ENCODE measurements around the gene CNN2. TPM values are rescaled to one million over a fixed set of nuclear protein-coding genes. Genes with fewer than 3 reads are reported as not detected.

CNN2 gene
- total RNA-seq, 2 experiments from 2014 or later, result 295 to 296 TPM

DNA sequence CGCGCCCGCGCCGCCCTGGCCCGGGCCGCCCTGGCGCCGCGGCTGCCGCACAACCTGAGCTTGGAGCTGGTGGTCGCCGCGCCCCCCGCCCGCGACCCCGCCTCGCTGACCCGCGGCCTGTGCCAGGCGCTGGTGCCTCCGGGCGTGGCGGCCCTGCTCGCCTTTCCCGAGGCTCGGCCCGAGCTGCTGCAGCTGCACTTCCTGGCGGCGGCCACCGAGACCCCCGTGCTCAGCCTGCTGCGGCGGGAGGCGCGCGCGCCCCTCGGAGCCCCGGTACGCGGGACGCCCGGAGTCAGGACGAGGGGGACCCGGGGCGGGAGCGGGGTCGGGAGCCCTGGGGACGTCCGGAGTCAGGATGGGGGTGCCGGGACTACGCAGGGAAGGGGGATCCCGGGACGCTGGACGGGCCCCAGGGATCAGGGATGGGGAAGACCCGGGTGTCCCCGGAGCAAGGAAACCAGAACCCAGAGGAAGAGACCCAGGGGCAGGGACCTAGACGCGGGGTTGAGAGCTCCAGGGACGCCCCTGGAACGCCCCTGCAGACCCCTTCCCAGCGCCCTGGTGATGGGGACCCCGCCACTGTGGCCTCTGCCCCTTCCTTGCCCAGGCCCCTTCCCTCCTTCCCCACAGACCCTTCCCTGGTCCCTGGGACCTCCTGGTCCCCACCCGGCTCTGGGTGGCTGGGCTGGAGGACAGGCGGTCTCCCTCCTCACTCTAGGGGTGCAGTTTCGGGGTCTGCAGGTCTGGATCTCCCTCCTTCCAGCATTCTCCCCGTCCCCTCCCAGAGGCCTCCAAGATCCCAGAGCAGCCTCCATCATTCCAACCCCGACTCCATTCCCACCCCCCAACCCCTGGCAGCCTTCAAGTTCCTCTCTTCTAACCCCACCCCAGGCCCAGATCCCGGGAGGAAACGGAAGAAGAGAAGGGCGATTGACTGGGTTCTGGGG lies 25.5 kb upstream of the CNN2 start:
- Mint-ChIP-seq H3K36me3 (no peaks in the 10 kb centered on the region), H3K27me3 (peaks cover 39% of the 10 kb centered on the region), H3K9me3 (ENCODE audit: low read depth) (no peaks in the 10 kb centered on the region), H3K4me1 (peaks cover 11% of the 10 kb centered on the region), H3K4me3 (no peak overlapping the region), H3K27ac (no peak overlapping the region)
- CTCF ChIA-PET, result interaction anchor here (0.6 to 1.3 kb wide), 9 partner anchors 37 to 409 kb away, joined by 3 to 4 read pairs (median 3); partner anchors contain the start of genes MED16 and RNU6-9
- ATAC-seq, result no peak
- DNase-seq, result no peak

DNA sequence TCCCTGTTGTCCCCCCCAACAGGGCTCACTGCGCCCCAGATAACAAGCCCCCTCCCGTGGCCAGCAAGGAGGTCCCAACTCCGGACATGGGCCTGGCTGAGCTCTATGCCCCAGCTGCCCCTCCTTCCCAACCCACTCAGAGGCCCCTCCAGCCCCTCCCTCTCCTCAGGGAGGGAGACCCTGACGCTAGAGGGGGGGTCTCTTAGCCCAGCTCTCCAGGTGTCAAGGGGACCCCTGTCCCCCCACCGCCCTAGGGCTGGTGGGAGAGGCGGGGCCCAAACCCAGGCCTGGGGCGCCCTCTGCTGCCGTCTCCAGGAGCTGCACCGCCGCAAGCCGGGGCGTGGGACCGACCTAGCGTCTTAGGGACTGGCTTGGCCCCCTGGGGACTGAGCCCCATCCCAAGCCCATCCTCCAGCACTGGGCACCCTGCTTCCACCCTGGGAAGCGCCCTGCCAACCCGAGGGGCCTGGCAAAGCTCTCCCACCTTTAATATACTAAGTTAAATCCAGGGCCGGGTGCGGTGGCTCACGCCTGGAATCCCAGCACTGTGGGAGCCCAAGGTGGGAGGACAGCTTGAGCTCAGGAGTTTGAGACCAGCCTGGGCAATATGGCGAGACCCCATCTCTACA lies 24.8 kb upstream of the CNN2 start:
- no peaks in the 10 kb centered on the region for H3K36me3 Mint-ChIP-seq
- H3K9me3 Mint-ChIP-seq (ENCODE audit: low read depth), result no peaks in the 10 kb centered on the region
- ATAC-seq (peak; percentile 77), DNase-seq (peak; percentile 74)
- H3K27me3 Mint-ChIP-seq, result peaks cover 34% of the 10 kb centered on the region
- H3K4me1 Mint-ChIP-seq, result peaks cover 3% of the 10 kb centered on the region
- CTCF ChIA-PET, result interaction anchor here (0.6 to 1.3 kb wide), 9 partner anchors 37 to 408 kb away, joined by 3 to 4 read pairs (median 3); partner anchors contain the start of genes MED16 and RNU6-9
- no peak overlapping the region for H3K4me3 Mint-ChIP-seq
- H3K27ac Mint-ChIP-seq, result no peak overlapping the region

DNA sequence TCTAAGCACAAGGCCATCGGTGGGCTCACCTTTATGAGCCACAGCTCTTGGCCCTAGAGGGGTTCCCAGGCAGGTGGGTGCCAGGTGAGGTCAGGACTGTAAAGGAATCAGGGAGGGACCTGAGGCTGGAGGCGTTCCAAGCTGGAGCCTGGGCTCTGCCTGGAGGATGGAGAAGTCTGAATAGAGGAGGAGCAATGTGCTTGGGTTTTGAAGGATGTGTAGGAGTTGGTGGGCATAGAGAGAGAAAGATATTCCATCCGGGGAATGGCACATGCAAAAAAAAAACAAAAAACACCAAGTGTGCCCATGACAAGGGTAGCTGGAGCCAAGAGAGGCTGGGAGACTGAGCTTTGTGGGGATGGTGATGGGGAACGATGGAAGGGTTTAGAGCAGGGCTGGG lies 23.8 kb upstream of the CNN2 start:
- no peak overlapping the region for H3K4me3 Mint-ChIP-seq
- ATAC-seq (no peak), DNase-seq (no peak)
- H3K9me3 Mint-ChIP-seq (ENCODE audit: low read depth), result no peaks in the 10 kb centered on the region
- no peaks in the 10 kb centered on the region for H3K36me3 Mint-ChIP-seq
- H3K4me1 Mint-ChIP-seq, result peaks cover under 1% of the 10 kb centered on the region
- CTCF ChIA-PET, result interaction anchor here (0.7 kb wide), 1 partner anchor 232 kb away, joined by 5 read pairs; no protein-coding TSS in a partner anchor
- H3K27me3 Mint-ChIP-seq, result peaks cover 28% of the 10 kb centered on the region
- H3K27ac Mint-ChIP-seq, result no peak overlapping the region

DNA sequence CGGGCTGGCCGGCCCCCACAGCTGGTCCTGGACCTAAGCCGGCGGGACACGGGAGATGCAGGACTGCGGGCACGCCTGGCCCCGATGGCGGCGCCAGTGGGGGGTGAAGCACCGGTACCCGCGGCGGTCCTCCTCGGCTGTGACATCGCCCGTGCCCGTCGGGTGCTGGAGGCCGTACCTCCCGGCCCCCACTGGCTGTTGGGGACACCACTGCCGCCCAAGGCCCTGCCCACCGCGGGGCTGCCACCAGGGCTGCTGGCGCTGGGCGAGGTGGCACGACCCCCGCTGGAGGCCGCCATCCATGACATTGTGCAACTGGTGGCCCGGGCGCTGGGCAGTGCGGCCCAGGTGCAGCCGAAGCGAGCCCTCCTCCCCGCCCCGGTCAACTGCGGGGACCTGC lies 23.1 kb upstream of the CNN2 start:
- Mint-ChIP-seq H3K27ac (no peak overlapping the region), H3K9me3 (ENCODE audit: low read depth) (no peaks in the 10 kb centered on the region), H3K36me3 (no peaks in the 10 kb centered on the region), H3K4me3 (no peak overlapping the region), H3K27me3 (peaks cover 21% of the 10 kb centered on the region), H3K4me1 (no peaks in the 10 kb centered on the region)
- ATAC-seq, result no peak
- CTCF ChIA-PET, result interaction anchor here (0.5 to 1.1 kb wide), 3 partner anchors 16 to 428 kb away, joined by 3 to 4 read pairs (median 4); partner anchors contain the start of gene WDR18
- DNase-seq, result no peak

DNA sequence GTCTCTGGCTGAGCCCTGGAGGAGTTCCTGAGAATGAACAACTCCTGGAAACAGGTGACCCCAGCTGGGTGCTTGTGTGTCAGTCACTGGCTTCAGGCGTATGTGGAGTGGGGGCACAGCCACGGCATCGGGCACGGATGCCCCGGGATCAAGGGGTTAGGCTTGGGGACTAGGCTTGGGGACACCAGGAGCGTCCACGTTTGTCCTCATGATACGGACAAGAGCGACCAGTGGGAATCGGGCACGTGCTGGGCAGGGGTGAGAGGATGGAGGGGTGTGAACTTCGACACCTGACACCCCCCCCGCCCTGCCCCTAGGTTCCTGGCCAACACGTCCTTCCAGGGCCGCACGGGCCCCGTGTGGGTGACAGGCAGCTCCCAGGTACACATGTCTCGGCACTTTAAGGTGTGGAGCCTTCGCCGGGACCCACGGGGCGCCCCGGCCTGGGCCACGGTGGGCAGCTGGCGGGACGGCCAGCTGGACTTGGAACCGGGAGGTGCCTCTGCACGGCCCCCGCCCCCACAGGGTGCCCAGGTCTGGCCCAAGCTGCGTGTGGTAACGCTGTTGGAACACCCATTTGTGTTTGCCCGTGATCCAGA lies 22.1 kb upstream of the CNN2 start:
- no peak for DNase-seq
- Mint-ChIP-seq H3K27me3 (peaks cover 13% of the 10 kb centered on the region), H3K9me3 (ENCODE audit: low read depth) (no peaks in the 10 kb centered on the region), H3K4me3 (no peak overlapping the region), H3K36me3 (no peaks in the 10 kb centered on the region), H3K27ac (no peak overlapping the region), H3K4me1 (no peaks in the 10 kb centered on the region)
- CTCF ChIA-PET, result interaction anchor here (0.8 to 1.4 kb wide), 3 partner anchors 17 to 28 kb away, joined by 4 read pairs; partner anchors contain the start of gene WDR18
- ATAC-seq, result no peak

DNA sequence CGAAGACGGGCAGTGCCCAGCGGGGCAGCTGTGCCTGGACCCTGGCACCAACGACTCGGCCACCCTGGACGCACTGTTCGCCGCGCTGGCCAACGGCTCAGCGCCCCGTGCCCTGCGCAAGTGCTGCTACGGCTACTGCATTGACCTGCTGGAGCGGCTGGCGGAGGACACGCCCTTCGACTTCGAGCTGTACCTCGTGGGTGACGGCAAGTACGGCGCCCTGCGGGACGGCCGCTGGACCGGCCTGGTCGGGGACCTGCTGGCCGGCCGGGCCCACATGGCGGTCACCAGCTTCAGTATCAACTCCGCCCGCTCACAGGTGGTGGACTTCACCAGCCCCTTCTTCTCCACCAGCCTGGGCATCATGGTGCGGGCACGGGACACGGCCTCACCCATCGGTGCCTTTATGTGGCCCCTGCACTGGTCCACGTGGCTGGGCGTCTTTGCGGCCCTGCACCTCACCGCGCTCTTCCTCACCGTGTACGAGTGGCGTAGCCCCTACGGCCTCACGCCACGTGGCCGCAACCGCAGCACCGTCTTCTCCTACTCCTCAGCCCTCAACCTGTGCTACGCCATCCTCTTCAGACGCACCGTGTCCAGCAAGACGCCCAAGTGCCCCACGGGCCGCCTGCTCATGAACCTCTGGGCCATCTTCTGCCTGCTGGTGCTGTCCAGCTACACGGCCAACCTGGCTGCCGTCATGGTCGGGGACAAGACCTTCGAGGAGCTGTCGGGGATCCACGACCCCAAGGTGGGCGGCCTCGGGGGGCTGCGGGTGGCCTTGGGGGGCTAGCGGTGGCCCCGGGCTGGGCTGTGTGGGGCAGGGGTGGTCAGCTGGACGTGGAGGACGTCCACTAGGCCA lies 21.4 kb upstream of the CNN2 start:
- Mint-ChIP-seq H3K4me1 (no peaks in the 10 kb centered on the region), H3K9me3 (ENCODE audit: low read depth) (no peaks in the 10 kb centered on the region), H3K27ac (no peak overlapping the region), H3K36me3 (peaks cover 1% of the 10 kb centered on the region), H3K4me3 (no peak overlapping the region), H3K27me3 (peaks cover 7% of the 10 kb centered on the region)
- no peak for DNase-seq
- ATAC-seq, result no peak
- CTCF ChIA-PET, result interaction anchor here (0.6 to 2.3 kb wide), 3 partner anchors 8 to 83 kb away, joined by 3 to 5 read pairs (median 4); no protein-coding TSS in a partner anchor

DNA sequence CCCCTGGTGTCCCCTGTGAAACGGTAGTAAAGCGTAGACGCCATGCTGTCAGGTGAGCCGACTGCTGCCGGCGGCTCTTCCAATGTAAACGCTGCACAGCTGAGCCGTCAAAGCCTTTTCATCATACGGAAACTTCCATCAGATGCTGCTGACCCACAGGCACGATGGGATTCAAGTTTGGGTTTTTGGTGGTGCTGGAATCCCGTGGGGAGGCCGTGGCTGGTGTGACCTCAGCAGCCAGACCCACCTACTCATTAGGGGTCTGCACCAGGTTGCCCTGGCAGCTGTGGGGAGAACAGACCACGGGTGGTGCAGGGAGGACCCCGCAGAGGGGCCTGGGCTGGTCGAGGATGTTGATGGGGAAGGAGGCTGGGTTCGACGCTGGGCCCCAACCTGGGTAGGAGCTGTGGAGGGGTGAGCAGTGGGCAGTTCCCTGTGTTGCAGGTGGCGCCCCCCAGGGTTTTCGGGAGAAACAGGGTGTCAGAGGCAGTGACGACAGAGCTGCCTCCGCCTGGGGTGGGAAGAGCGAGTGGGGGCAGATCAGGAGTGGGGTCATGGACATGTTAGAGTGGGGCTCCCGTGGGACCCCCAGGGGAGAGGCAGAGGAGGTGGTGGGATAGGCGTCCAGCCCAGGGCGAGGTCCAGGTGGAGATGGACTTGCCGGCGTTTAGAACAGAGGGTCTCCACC lies 19.6 kb upstream of the CNN2 start:
- no peak for DNase-seq
- no peaks in the 10 kb centered on the region for H3K9me3 Mint-ChIP-seq (ENCODE audit: low read depth)
- CTCF ChIA-PET, result interaction anchor here (1.0 to 2.3 kb wide), 3 partner anchors 10 to 23 kb away, joined by 3 to 5 read pairs (median 4); partner anchors contain the start of gene WDR18
- H3K4me1 Mint-ChIP-seq, result no peaks in the 10 kb centered on the region
- no peak overlapping the region for H3K27ac Mint-ChIP-seq
- H3K4me3 Mint-ChIP-seq, result no peak overlapping the region
- no peak for ATAC-seq
- H3K36me3 Mint-ChIP-seq, result peaks cover 3% of the 10 kb centered on the region
- H3K27me3 Mint-ChIP-seq, result peaks cover 3% of the 10 kb centered on the region

DNA sequence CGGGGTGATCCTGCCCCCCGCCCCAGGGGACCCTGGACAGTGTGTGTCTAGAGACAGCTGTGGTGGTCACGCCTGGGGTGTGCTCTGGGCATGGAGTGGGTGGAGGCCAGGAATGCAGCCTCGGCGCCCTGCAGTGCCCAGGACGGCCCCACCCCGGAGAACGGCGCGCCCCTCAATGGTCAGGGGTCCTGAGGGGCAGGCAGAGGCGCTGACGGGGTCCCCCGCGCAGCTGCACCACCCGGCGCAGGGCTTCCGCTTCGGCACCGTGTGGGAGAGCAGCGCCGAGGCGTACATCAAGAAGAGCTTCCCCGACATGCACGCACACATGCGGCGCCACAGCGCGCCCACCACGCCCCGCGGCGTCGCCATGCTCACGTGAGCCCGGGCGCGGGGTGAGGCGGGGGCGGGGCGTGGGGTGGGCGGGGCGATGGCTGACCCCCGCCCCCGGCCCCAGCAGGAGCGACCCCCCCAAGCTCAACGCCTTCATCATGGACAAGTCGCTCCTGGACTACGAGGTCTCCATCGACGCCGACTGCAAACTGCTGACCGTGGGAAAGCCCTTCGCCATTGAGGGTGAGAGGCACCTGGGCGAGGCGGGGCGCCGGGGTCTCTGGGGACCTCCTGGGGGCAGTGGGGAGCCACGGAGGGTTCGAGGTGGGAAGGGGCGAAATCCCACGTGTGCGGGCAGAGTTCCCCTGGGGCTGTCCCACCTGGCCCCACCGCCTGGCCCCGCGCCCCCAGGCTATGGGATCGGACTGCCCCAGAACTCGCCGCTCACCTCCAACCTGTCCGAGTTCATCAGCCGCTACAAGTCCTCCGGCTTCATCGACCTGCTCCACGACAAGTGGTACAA lies 18.8 kb upstream of the CNN2 start:
- Mint-ChIP-seq H3K36me3 (peaks cover 4% of the 10 kb centered on the region), H3K4me1 (no peaks in the 10 kb centered on the region), H3K27ac (no peak overlapping the region), H3K4me3 (no peak overlapping the region), H3K27me3 (peaks cover 1% of the 10 kb centered on the region), H3K9me3 (ENCODE audit: low read depth) (no peaks in the 10 kb centered on the region)
- ATAC-seq (no peak), DNase-seq (no peak)
- CTCF ChIA-PET, result interaction anchor here (1.0 to 2.3 kb wide), 3 partner anchors 11 to 23 kb away, joined by 3 to 5 read pairs (median 4); partner anchors contain the start of gene WDR18

DNA sequence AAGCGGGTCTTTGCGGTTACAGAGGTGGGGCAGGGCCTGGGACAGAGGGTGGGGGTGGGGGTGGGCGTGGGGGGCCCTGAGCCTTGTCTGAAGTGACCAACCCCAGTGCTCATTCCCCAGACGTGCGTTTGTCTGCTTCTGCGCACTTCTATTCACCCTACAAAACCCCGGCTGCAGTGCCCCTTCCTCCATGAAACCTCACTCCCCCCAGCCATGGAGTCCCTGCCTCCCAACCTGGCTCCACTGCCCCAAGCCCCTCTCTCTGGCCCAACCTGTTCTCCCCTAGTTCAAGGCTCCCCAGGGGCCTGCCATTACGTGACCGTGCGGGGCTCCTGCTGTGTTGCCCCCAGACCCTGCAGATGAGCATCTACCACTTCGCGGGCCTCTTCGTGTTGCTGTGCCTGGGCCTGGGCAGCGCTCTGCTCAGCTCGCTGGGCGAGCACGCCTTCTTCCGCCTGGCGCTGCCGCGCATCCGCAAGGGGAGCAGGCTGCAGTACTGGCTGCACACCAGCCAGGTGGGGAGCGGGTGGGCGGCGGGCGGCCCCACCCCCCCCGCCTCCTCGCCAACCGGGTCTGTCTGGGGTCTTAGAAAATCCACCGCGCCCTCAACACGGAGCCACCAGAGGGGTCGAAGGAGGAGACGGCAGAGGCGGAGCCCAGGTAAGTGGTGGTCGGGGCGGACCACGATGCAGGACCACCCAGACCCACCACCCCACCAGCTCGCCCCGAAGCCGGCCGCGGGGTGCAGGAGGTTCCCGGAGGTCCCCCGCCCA lies 18.0 kb upstream of the CNN2 start:
- Mint-ChIP-seq H3K36me3 (peaks cover 4% of the 10 kb centered on the region), H3K27me3 (no peaks in the 10 kb centered on the region), H3K27ac (no peak overlapping the region), H3K9me3 (ENCODE audit: low read depth) (no peaks in the 10 kb centered on the region), H3K4me3 (no peak overlapping the region), H3K4me1 (no peaks in the 10 kb centered on the region)
- CTCF ChIA-PET, result no interaction called here
- ATAC-seq (no peak), DNase-seq (no peak)

DNA sequence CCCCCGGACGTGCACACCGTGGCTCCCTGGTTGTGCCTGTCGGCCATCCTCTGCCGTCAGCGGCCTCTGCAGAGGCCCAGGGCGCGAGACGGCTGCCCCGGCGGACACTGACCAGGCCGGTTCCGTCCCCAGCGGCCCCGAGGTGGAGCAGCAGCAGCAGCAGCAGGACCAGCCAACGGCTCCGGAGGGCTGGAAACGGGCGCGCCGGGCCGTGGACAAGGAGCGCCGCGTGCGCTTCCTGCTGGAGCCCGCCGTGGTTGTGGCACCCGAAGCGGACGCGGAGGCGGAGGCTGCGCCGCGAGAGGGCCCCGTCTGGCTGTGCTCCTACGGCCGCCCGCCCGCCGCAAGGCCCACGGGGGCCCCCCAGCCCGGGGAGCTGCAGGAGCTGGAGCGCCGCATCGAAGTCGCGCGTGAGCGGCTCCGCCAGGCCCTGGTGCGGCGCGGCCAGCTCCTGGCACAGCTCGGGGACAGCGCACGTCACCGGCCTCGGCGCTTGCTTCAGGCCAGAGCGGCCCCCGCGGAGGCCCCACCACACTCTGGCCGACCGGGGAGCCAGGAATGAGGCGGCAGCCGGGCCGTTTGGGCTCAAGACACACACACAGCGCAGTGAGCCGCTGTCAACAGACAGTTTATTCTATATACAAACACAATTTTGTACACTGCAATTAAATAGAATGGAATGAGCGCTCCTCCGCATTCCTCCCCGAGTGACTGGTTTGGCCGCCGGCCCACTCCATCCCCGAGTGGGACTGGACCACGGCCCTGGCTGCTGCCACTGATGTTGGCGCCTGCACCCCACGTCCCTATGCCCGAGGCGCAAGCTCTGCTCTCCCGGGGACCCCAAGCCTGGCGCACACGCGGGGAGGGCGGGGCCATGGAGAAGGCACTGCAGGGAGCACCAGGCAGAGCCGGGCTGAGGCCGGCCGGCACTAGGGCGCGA lies 17.1 kb upstream of the CNN2 start:
- CTCF ChIA-PET, result no interaction called here
- DNase-seq (no peak), ATAC-seq (no peak)
- no peak overlapping the region for H3K4me3 Mint-ChIP-seq
- no peaks in the 10 kb centered on the region for H3K27me3 Mint-ChIP-seq
- no peak overlapping the region for H3K27ac Mint-ChIP-seq
- no peaks in the 10 kb centered on the region for H3K9me3 Mint-ChIP-seq (ENCODE audit: low read depth)
- peaks cover 4% of the 10 kb centered on the region for H3K36me3 Mint-ChIP-seq
- no peaks in the 10 kb centered on the region for H3K4me1 Mint-ChIP-seq

Measured in activated CD8-positive, alpha-beta memory T cell treated with anti-CD3 and anti-CD28 coated beads, Interleukin-2, amount 10 ng/mL, durations not matched to agents 7 days and 5 days (primary cell).